Measurements from ENCODE around the gene DPEP3. TPM values are rescaled to one million over a fixed set of nuclear protein-coding genes. Genes with fewer than 3 reads are reported as not detected.

The DPEP3 gene
- total and polyA plus RNA-seq, 10 of the 15 experiments (the other 5 are each of a cell fraction or from before 2014, with no cell fraction given) = not detected

- TF ChIP-seq TARDBP (IDR thresholded peaks at IDR 0.05; ENCODE audit: borderline replicate concordance) = no peak
- TF ChIP-seq SPI1 (IDR thresholded peaks at IDR 0.05; ENCODE audit: borderline replicate concordance, insufficient read depth, low read depth, low read length) = peak; percentile 62
- TF ChIP-seq MEF2B (IDR thresholded peaks at IDR 0.05; ENCODE audit: partially characterized antibody, poor library complexity, severe bottlenecking) = no peak
- peak; percentile 66; the same call in 1 of the 2 replicates for TF ChIP-seq TAF1 (IDR thresholded peaks at IDR 0.05; ENCODE audit: borderline replicate concordance, low read depth, low read length)
- no peak for TF ChIP-seq SIX5 (IDR thresholded peaks at IDR 0.05; ENCODE audit: low read depth, low read length, severe bottlenecking)
- peak; percentile 95; the same call in 1 of the 2 replicates for TF ChIP-seq RB1 (IDR thresholded peaks at IDR 0.05; ENCODE audit: borderline replicate concordance)
- TF ChIP-seq, protein P1, sequence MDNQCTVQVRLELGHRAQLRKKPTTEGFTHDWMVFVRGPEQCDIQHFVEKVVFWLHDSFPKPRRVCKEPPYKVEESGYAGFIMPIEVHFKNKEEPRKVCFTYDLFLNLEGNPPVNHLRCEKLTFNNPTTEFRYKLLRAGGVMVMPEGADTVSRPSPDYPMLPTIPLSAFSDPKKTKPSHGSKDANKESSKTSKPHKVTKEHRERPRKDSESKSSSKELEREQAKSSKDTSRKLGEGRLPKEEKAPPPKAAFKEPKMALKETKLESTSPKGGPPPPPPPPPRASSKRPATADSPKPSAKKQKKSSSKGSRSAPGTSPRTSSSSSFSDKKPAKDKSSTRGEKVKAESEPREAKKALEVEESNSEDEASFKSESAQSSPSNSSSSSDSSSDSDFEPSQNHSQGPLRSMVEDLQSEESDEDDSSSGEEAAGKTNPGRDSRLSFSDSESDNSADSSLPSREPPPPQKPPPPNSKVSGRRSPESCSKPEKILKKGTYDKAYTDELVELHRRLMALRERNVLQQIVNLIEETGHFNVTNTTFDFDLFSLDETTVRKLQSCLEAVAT (IDR thresholded peaks at IDR 0.05) = 0 out of 2 replicates have a peak, but pooled peaks have one; percentile 52
- TF ChIP-seq EP300 (IDR thresholded peaks at IDR 0.05; ENCODE audit: borderline replicate concordance in 1 of 2, control insufficient read depth in 1 of 2, low read depth in 2 of 2, low read length in 2 of 2) = no peak
- TF ChIP-seq BHLHE40 (IDR thresholded peaks at IDR 0.05; ENCODE audit: borderline replicate concordance in 1 of 2, low read depth in 2 of 2, low read length in 1 of 2) = no peak; a peak in 2 of 4 replicates
- peak; percentile 99 for TF ChIP-seq NFXL1 (IDR thresholded peaks at IDR 0.05; ENCODE audit: borderline replicate concordance)
- TF ChIP-seq MYB (IDR thresholded peaks at IDR 0.05; ENCODE audit: borderline replicate concordance, low read depth, low read length) = no peak
- no peak for TF ChIP-seq ETV6 (conservative IDR thresholded peaks at IDR 0.05 in 1 of 2, IDR thresholded peaks at IDR 0.05 in 1 of 2; ENCODE audit: borderline replicate concordance in 1 of 2, low read depth in 1 of 2)
- no peak; the same call in 1 of the 2 replicates for TF ChIP-seq GATAD2B (conservative IDR thresholded peaks at IDR 0.05; ENCODE audit: low read depth)
- TF ChIP-seq, protein P2, sequence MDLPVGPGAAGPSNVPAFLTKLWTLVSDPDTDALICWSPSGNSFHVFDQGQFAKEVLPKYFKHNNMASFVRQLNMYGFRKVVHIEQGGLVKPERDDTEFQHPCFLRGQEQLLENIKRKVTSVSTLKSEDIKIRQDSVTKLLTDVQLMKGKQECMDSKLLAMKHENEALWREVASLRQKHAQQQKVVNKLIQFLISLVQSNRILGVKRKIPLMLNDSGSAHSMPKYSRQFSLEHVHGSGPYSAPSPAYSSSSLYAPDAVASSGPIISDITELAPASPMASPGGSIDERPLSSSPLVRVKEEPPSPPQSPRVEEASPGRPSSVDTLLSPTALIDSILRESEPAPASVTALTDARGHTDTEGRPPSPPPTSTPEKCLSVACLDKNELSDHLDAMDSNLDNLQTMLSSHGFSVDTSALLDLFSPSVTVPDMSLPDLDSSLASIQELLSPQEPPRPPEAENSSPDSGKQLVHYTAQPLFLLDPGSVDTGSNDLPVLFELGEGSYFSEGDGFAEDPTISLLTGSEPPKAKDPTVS (IDR thresholded peaks at IDR 0.05; ENCODE audit: low read depth, low read length) = no peak
- TF ChIP-seq NR2F1 (conservative IDR thresholded peaks at IDR 0.05) = peak; percentile 42; the same call in 1 of the 2 replicates
- no peak for TF ChIP-seq SMAD1 (IDR thresholded peaks at IDR 0.05; ENCODE audit: low read depth, partially characterized antibody)
- TF ChIP-seq, protein P3, sequence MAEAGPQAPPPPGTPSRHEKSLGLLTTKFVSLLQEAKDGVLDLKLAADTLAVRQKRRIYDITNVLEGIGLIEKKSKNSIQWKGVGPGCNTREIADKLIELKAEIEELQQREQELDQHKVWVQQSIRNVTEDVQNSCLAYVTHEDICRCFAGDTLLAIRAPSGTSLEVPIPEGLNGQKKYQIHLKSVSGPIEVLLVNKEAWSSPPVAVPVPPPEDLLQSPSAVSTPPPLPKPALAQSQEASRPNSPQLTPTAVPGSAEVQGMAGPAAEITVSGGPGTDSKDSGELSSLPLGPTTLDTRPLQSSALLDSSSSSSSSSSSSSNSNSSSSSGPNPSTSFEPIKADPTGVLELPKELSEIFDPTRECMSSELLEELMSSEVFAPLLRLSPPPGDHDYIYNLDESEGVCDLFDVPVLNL (IDR thresholded peaks at IDR 0.05; ENCODE audit: low read depth, low read length) = peak; percentile 80
- no peak for TF ChIP-seq ATF2 (IDR thresholded peaks at IDR 0.05; ENCODE audit: low read length)
- TF ChIP-seq POLR2A (IDR thresholded peaks at IDR 0.05; ENCODE audit: low read depth, low read length) = peak; percentile 76
- TF ChIP-seq, protein P4, sequence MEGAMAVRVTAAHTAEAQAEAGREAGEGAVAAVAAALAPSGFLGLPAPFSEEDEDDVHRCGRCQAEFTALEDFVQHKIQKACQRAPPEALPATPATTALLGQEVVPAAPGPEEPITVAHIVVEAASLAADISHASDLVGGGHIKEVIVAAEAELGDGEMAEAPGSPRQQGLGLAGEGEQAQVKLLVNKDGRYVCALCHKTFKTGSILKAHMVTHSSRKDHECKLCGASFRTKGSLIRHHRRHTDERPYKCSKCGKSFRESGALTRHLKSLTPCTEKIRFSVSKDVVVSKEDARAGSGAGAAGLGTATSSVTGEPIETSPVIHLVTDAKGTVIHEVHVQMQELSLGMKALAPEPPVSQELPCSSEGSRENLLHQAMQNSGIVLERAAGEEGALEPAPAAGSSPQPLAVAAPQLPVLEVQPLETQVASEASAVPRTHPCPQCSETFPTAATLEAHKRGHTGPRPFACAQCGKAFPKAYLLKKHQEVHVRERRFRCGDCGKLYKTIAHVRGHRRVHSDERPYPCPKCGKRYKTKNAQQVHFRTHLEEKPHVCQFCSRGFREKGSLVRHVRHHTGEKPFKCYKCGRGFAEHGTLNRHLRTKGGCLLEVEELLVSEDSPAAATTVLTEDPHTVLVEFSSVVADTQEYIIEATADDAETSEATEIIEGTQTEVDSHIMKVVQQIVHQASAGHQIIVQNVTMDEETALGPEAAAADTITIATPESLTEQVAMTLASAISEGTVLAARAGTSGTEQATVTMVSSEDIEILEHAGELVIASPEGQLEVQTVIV (IDR thresholded peaks at IDR 0.05; ENCODE audit: borderline replicate concordance, partially characterized antibody) = no peak
Observed at GRCh38 chr16:67968400-67969253, 11.7 kb downstream of the DPEP3 start, which contains the start of gene SLC12A4 (continued).

Data from GM12878 (cell line).